ENCODE data around the gene IGIP.
A peak's percentile ranks its signal among the peaks of the same experiment; 100 is the strongest.

IGIP gene

GRCh38 chr5:140143521-140144258 is 18.0 kb downstream of the IGIP start:
- TF ChIP-seq MYC (IDR thresholded peaks at IDR 0.05; ENCODE audit: low read depth, low read length), result no peak
- TF ChIP-seq MAX (IDR thresholded peaks at IDR 0.05; ENCODE audit: low read depth, low read length), result no peak
- TF ChIP-seq, protein P1, sequence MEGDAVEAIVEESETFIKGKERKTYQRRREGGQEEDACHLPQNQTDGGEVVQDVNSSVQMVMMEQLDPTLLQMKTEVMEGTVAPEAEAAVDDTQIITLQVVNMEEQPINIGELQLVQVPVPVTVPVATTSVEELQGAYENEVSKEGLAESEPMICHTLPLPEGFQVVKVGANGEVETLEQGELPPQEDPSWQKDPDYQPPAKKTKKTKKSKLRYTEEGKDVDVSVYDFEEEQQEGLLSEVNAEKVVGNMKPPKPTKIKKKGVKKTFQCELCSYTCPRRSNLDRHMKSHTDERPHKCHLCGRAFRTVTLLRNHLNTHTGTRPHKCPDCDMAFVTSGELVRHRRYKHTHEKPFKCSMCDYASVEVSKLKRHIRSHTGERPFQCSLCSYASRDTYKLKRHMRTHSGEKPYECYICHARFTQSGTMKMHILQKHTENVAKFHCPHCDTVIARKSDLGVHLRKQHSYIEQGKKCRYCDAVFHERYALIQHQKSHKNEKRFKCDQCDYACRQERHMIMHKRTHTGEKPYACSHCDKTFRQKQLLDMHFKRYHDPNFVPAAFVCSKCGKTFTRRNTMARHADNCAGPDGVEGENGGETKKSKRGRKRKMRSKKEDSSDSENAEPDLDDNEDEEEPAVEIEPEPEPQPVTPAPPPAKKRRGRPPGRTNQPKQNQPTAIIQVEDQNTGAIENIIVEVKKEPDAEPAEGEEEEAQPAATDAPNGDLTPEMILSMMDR (IDR thresholded peaks at IDR 0.05; ENCODE audit: low read depth, low read length), result no peak
- no peak for TF ChIP-seq POLR2A (IDR thresholded peaks at IDR 0.05; ENCODE audit: extremely low read depth, insufficient read length)
- H3K4me3 ChIP-seq (ENCODE audit: low read depth, low read length), result no peak overlapping the region
- no peak for DNase-seq (ENCODE audit: low read depth)

DNA sequence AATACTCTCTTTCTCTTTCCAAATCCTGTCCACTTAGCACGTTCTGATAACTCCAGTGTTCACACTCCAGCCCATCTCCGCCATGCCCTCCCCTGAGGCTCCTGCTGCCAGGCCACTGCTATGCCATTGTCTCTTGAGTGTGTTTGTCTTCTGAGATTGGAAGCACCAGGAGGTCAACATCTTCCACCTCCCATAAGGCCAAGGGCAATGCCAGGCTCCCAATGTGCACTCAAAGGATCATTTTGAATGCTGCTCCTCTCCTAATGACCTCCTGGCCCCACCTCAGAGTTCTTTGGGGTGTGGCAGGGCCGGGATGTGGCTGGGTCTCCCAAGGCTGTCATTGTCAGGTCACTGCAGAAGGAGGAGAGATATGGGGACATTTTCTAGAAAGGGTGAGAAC is 19.5 kb downstream of the IGIP start:
- no peak for DNase-seq (ENCODE audit: low read depth)
- no peak overlapping the region for H3K4me3 ChIP-seq (ENCODE audit: low read depth, low read length)
- TF ChIP-seq POLR2A (IDR thresholded peaks at IDR 0.05; ENCODE audit: extremely low read depth, insufficient read length) (no peak), MYC (IDR thresholded peaks at IDR 0.05; ENCODE audit: low read depth, low read length) (no peak), MAX (IDR thresholded peaks at IDR 0.05; ENCODE audit: low read depth, low read length) (no peak)
- TF ChIP-seq, protein P1 (IDR thresholded peaks at IDR 0.05; ENCODE audit: low read depth, low read length), result no peak

DNA sequence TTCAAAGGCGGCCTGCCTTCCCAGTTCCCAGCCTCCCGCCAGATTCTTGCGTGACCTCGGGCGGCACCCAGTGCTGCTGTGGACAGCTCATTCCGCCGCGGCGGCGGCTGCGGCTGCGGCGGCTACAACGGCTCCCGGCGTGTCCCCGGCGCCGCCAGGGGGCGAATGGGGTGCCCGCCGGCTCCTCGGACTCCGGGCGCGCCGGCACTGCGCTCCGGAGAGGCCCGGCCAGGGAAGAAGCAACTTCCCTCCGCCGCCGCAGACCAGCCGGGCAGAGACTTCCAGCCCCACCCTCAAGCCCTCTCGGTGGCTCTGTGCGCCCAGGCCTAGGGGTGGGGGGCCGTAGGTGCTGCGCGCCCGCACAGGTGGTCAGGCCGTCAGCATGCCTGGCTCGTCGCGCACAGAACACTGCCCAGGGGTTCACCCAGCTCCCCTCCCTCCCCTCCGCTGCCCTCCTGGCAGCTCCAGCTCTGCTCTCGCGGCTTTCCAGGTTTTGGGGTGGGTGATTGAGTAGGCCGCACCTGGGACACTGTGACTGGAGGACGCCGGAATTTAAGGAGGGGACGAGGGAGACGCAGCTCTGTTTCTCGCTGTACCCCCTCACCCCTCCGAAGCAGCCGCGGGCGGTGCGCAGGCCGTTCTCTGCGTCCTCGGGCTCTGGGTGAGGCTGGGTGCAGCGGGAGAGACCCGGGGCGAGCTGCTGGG is 20.2 kb downstream of the IGIP start:
- peak; percentile 82 for DNase-seq (ENCODE audit: low read depth)
- no peak for TF ChIP-seq MYC (IDR thresholded peaks at IDR 0.05; ENCODE audit: low read depth, low read length)
- TF ChIP-seq, protein P1 (IDR thresholded peaks at IDR 0.05; ENCODE audit: low read depth, low read length), result peak; percentile 51
- H3K4me3 ChIP-seq (ENCODE audit: low read depth, low read length), result no peak overlapping the region

- DNase-seq (ENCODE audit: low read depth), result no peak
- no peak overlapping the region for H3K4me3 ChIP-seq (ENCODE audit: low read depth, low read length)
- TF ChIP-seq MAX (IDR thresholded peaks at IDR 0.05; ENCODE audit: low read depth, low read length), result no peak
- TF ChIP-seq POLR2A (IDR thresholded peaks at IDR 0.05; ENCODE audit: extremely low read depth, insufficient read length), result no peak
- TF ChIP-seq MYC (IDR thresholded peaks at IDR 0.05; ENCODE audit: low read depth, low read length), result no peak
- TF ChIP-seq, protein P1 (IDR thresholded peaks at IDR 0.05; ENCODE audit: low read depth, low read length), result no peak
Observed at GRCh38 chr5:140146523-140146842, 20.7 kb downstream of the IGIP start.

GRCh38 chr5:140147460-140147859 is 21.7 kb downstream of the IGIP start:
- no peak overlapping the region for H3K4me3 ChIP-seq (ENCODE audit: low read depth, low read length)
- TF ChIP-seq MYC (IDR thresholded peaks at IDR 0.05; ENCODE audit: low read depth, low read length) (no peak), MAX (IDR thresholded peaks at IDR 0.05; ENCODE audit: low read depth, low read length) (no peak), POLR2A (IDR thresholded peaks at IDR 0.05; ENCODE audit: extremely low read depth, insufficient read length) (no peak)
- TF ChIP-seq, protein P1 (IDR thresholded peaks at IDR 0.05; ENCODE audit: low read depth, low read length), result no peak
- no peak for DNase-seq (ENCODE audit: low read depth)

Data from NB4 (cell line).